ENCODE data around the gene UBA6. TPM values are rescaled to one million over a fixed set of nuclear protein-coding genes. Genes with fewer than 3 reads are reported as not detected.
"Not testable (repeated sequence)": the region's sequence is repeated elsewhere in the genome, so short reads cannot be mapped to it uniquely, and the experiment has no call there.

The UBA6 gene
- total RNA-seq, 1 donor from 2014 or later = 91.7 TPM

- intact Hi-C loops (cut with micrococcal nuclease) = no loop called here
These were observed 20.3 kb downstream of the UBA6 start for GRCh38 chr4:67680581-67681222.

GRCh38 chr4:67678612-67679011, 22.3 kb downstream of the UBA6 start:
- intact Hi-C loops (cut with micrococcal nuclease) = no loop called here

- intact Hi-C loops (cut with micrococcal nuclease) = no loop called here
These were observed 26.9 kb downstream of the UBA6 start for GRCh38 chr4:67674098-67674497.

GRCh38 chr4:67668315-67668714, 32.6 kb downstream of the UBA6 start:
- intact Hi-C loops (cut with micrococcal nuclease) = no loop called here

GRCh38 chr4:67660418-67660817, 40.5 kb downstream of the UBA6 start:
- intact Hi-C loops (cut with micrococcal nuclease) = no loop called here

GRCh38 chr4:67659065-67659464, 41.9 kb downstream of the UBA6 start:
- intact Hi-C loops (cut with micrococcal nuclease) = no loop called here

- intact Hi-C loops (cut with micrococcal nuclease) = no loop called here
These were observed 42.7 kb downstream of the UBA6 start for GRCh38 chr4:67658302-67658701.

- intact Hi-C loops (cut with micrococcal nuclease) = no loop called here
These were observed 49.4 kb downstream of the UBA6 start for GRCh38 chr4:67651536-67651935.

- intact Hi-C loops (cut with micrococcal nuclease) = no loop called here
These were observed 62.8 kb downstream of the UBA6 start for GRCh38 chr4:67638136-67638535.

- intact Hi-C loops (cut with micrococcal nuclease) = not testable (repeated sequence)
These were observed 64.0 kb downstream of the UBA6 start for GRCh38 chr4:67636978-67637377.

GRCh38 chr4:67635331-67635730, 65.6 kb downstream of the UBA6 start:
- intact Hi-C loops (cut with micrococcal nuclease) = loop anchor here (1.0 kb wide), 1 partner anchor 8 kb away; no protein-coding TSS in a partner anchor

GRCh38 chr4:67634741-67635140, 66.2 kb downstream of the UBA6 start:
- intact Hi-C loops (cut with micrococcal nuclease) = loop anchor here (1.0 kb wide), 1 partner anchor 9 kb away; no protein-coding TSS in a partner anchor

GRCh38 chr4:67632492-67632891, 68.5 kb downstream of the UBA6 start:
- intact Hi-C loops (cut with micrococcal nuclease) = loop anchor here (2.0 kb wide), 2 partner anchors 68 to 88 kb away; partner anchors contain the start of genes CENPC and UBA6

- intact Hi-C loops (cut with micrococcal nuclease) = loop anchor here (1.0 kb wide), 1 partner anchor 76 kb away; no protein-coding TSS in a partner anchor
These were observed 76.0 kb downstream of the UBA6 start for GRCh38 chr4:67624939-67625338.

GRCh38 chr4:67616478-67616877, 84.5 kb downstream of the UBA6 start:
- intact Hi-C loops (cut with micrococcal nuclease) = no loop called here

GRCh38 chr4:67615119-67615518, 85.8 kb downstream of the UBA6 start:
- intact Hi-C loops (cut with micrococcal nuclease) = no loop called here

GRCh38 chr4:67614186-67614585, 86.8 kb downstream of the UBA6 start:
- intact Hi-C loops (cut with micrococcal nuclease) = no loop called here

GRCh38 chr4:67608027-67608426, 92.9 kb downstream of the UBA6 start:
- intact Hi-C loops (cut with micrococcal nuclease) = no loop called here

- intact Hi-C loops (cut with micrococcal nuclease) = no loop called here
These were observed 96.2 kb downstream of the UBA6 start for GRCh38 chr4:67604749-67605148.

GRCh38 chr4:67604029-67604381, 97.0 kb downstream of the UBA6 start:
- intact Hi-C loops (cut with micrococcal nuclease) = no loop called here

- intact Hi-C loops (cut with micrococcal nuclease) = no loop called here
These were observed 97.5 kb downstream of the UBA6 start for GRCh38 chr4:67603310-67604028.

- intact Hi-C loops (cut with micrococcal nuclease) = no loop called here
These were observed 107.2 kb downstream of the UBA6 start for GRCh38 chr4:67593741-67594175.

- intact Hi-C loops (cut with micrococcal nuclease) = no loop called here
These were observed 113.8 kb downstream of the UBA6 start for GRCh38 chr4:67587156-67587555.
